ENCODE results near the gene SNX13. TPM values are rescaled to one million over a fixed set of nuclear protein-coding genes. Genes with fewer than 3 reads are reported as not detected.

Gene SNX13
- total RNA-seq, 1 donor, result 59.7 TPM

GRCh38 chr7:17898111-17898510, 42.2 kb downstream of the SNX13 start:
- Histone ChIP-seq H3K9me3 (ENCODE audit: low read depth, low read length) (no peaks in the 10 kb centered on the region), H3K79me2 (ENCODE audit: insufficient read depth, low read length) (peaks cover 33% of the 10 kb centered on the region), H3K4me2 (ENCODE audit: insufficient read depth, low read length) (no peak overlapping the region), H3K36me3 (ENCODE audit: insufficient read depth, low read length) (no peaks in the 10 kb centered on the region), H2AFZ (ENCODE audit: low read length) (no peak overlapping the region), H3K4me3 (ENCODE audit: insufficient read depth, low read length) (no peak overlapping the region), H3K27ac (ENCODE audit: low read depth, low read length) (no peak overlapping the region), H3K4me1 (ENCODE audit: insufficient read depth, low read length) (no peaks in the 10 kb centered on the region), H4K20me1 (ENCODE audit: insufficient read depth, low read length) (peaks cover 11% of the 10 kb centered on the region), H3K27me3 (ENCODE audit: insufficient read depth, low read length) (no peaks in the 10 kb centered on the region)
- no peak for DNase-seq (ENCODE audit: insufficient read length, low spot score, missing footprints)
- TF ChIP-seq CTCF (IDR thresholded peaks at IDR 0.05; ENCODE audit: extremely low read depth, low read depth, low read length), result no peak

- Histone ChIP-seq H3K27me3 (ENCODE audit: insufficient read depth, low read length) (no peaks in the 10 kb centered on the region), H3K36me3 (ENCODE audit: insufficient read depth, low read length) (peaks cover 11% of the 10 kb centered on the region)
These were observed 53.0 kb downstream of the SNX13 start for GRCh38 chr7:17887286-17887685.

GRCh38 chr7:17882685-17883084, 57.6 kb downstream of the SNX13 start:
- Histone ChIP-seq H3K79me2 (ENCODE audit: insufficient read depth, low read length) (no peaks in the 10 kb centered on the region), H4K20me1 (ENCODE audit: insufficient read depth, low read length) (no peaks in the 10 kb centered on the region), H3K27me3 (ENCODE audit: insufficient read depth, low read length) (no peaks in the 10 kb centered on the region), H3K27ac (ENCODE audit: low read depth, low read length) (no peak overlapping the region), H3K9me3 (ENCODE audit: low read depth, low read length) (no peaks in the 10 kb centered on the region), H3K4me2 (ENCODE audit: insufficient read depth, low read length) (no peak overlapping the region), H3K4me1 (ENCODE audit: insufficient read depth, low read length) (no peaks in the 10 kb centered on the region), H3K36me3 (ENCODE audit: insufficient read depth, low read length) (no peaks in the 10 kb centered on the region), H3K4me3 (ENCODE audit: insufficient read depth, low read length) (no peak overlapping the region), H2AFZ (ENCODE audit: low read length) (no peak overlapping the region)
- DNase-seq (ENCODE audit: insufficient read length, low spot score, missing footprints), result no peak
- TF ChIP-seq CTCF (IDR thresholded peaks at IDR 0.05; ENCODE audit: extremely low read depth, low read depth, low read length), result no peak

More at GRCh38 chr7:17887286-17887685, 53.0 kb downstream of the SNX13 start:
- Histone ChIP-seq H2AFZ (ENCODE audit: low read length) (no peak overlapping the region), H3K4me2 (ENCODE audit: insufficient read depth, low read length) (no peak overlapping the region), H3K4me3 (ENCODE audit: insufficient read depth, low read length) (no peak overlapping the region), H3K4me1 (ENCODE audit: insufficient read depth, low read length) (no peaks in the 10 kb centered on the region), H3K9me3 (ENCODE audit: low read depth, low read length) (no peaks in the 10 kb centered on the region), H4K20me1 (ENCODE audit: insufficient read depth, low read length) (no peaks in the 10 kb centered on the region), H3K79me2 (ENCODE audit: insufficient read depth, low read length) (no peaks in the 10 kb centered on the region), H3K27ac (ENCODE audit: low read depth, low read length) (no peak overlapping the region)
- no peak for TF ChIP-seq CTCF (IDR thresholded peaks at IDR 0.05; ENCODE audit: extremely low read depth, low read depth, low read length)
- DNase-seq (ENCODE audit: insufficient read length, low spot score, missing footprints), result no peak

- Histone ChIP-seq H3K36me3 (ENCODE audit: insufficient read depth, low read length) (peaks cover 14% of the 10 kb centered on the region), H3K4me3 (ENCODE audit: insufficient read depth, low read length) (no peak overlapping the region), H3K4me2 (ENCODE audit: insufficient read depth, low read length) (no peak overlapping the region), H2AFZ (ENCODE audit: low read length) (no peak overlapping the region), H3K27me3 (ENCODE audit: insufficient read depth, low read length) (no peaks in the 10 kb centered on the region), H3K27ac (ENCODE audit: low read depth, low read length) (no peak overlapping the region), H4K20me1 (ENCODE audit: insufficient read depth, low read length) (no peaks in the 10 kb centered on the region), H3K4me1 (ENCODE audit: insufficient read depth, low read length) (no peaks in the 10 kb centered on the region), H3K9me3 (ENCODE audit: low read depth, low read length) (no peaks in the 10 kb centered on the region), H3K79me2 (ENCODE audit: insufficient read depth, low read length) (no peaks in the 10 kb centered on the region)
- no peak for TF ChIP-seq CTCF (IDR thresholded peaks at IDR 0.05; ENCODE audit: extremely low read depth, low read depth, low read length)
- DNase-seq (ENCODE audit: insufficient read length, low spot score, missing footprints), result no peak
These were observed 61.1 kb downstream of the SNX13 start for GRCh38 chr7:17879075-17879661.

All from osteoblast (primary cell).